Right atrium auricular region (tissue), 2 donors: Measurements from ENCODE around the gene GSPT1. TPM values are rescaled to one million over a fixed set of nuclear protein-coding genes. Genes with fewer than 3 reads are reported as not detected.
"Not testable (repeated sequence)": the region's sequence is repeated elsewhere in the genome, so short reads cannot be mapped to it uniquely, and the experiment has no call there.

Experiments used
- DNase-seq: peaks from one replicate; pipeline ENCODE4 v3.0.0-alpha.2; 2019; ENCODE audit warnings: low spot score
- H3K27ac ChIP-seq, 2 donors: fragments of 200-600 bp; sonication (generic); 1 replicate in 1 of 2; 2 replicates in 1 of 2; pipeline ENCODE4 v1.5.1; 2016 to 2019
- H3K27me3 ChIP-seq, 2 donors: fragments of 200-600 bp; sonication (generic); one replicate each; pipeline versions ENCODE4 v1.5.1 to v1.6.0; 2017 to 2019
- H3K36me3 ChIP-seq: fragments of 200-600 bp; sonication (generic); one replicate; pipeline ENCODE4 v1.5.1; 2016
- H3K4me1 ChIP-seq, 2 donors: fragments of 200-600 bp; sonication (generic); one replicate each; pipeline versions ENCODE4 v1.5.1 to v1.6.0; 2017 to 2019
- H3K4me3 ChIP-seq, 2 donors: fragments of 200-600 bp; sonication (generic); 1 replicate in 1 of 2; 2 replicates in 1 of 2; pipeline ENCODE4 v1.5.1; 2017 to 2019; ENCODE audit warnings: mild to moderate bottlenecking in 1 of 2, moderate library complexity in 1 of 2
- H3K9me3 ChIP-seq, 2 donors: fragments of 200-600 bp; sonication (generic); one replicate each; pipeline ENCODE4 v1.5.1; 2019
- CTCF ChIP-seq, 2 donors: fragments of 200-600 bp; sonication (generic); IDR thresholded peaks; one replicate each; pipeline ENCODE4 v1.5.1; 2019; ENCODE audit warnings: antibody characterized with exemption in 2 of 2
- total RNA-seq, 2 donors: library from RNA; depleted of rRNA; stranded (reverse); fragments of >200 nt; gene quantifications; one replicate each; pipeline ENCODE4 v1.1.0, GENCODE V29; 2016

Gene GSPT1
- total RNA-seq, 2 donors from 2014 or later, result 59.5 to 62.7 TPM

GRCh38 chr16:11946433-11946832 lies 30.7 kb upstream of the GSPT1 start:
- no peaks in the 10 kb centered on the region for H3K27me3 ChIP-seq
- H3K9me3 ChIP-seq, result no peaks in the 10 kb centered on the region
- H3K27ac ChIP-seq, result no peak overlapping the region
- no peak for TF ChIP-seq CTCF (IDR thresholded peaks at IDR 0.05)
- no peaks in the 10 kb centered on the region for H3K36me3 ChIP-seq
- no peak for DNase-seq
- no peaks in the 10 kb centered on the region for H3K4me1 ChIP-seq
- no peak overlapping the region for H3K4me3 ChIP-seq

GRCh38 chr16:11941945-11942344 lies 26.2 kb upstream of the GSPT1 start, which contains the start of gene NPIPB2:
NPIPB2 (minus strand) TSS chr16:11942045; CDS start chr16:11942045, 0 bp downstream.
- not testable (repeated sequence) for H3K4me3 ChIP-seq, H3K9me3 ChIP-seq, H3K36me3 ChIP-seq, DNase-seq, H3K4me1 ChIP-seq, H3K27ac ChIP-seq, H3K27me3 ChIP-seq

GRCh38 chr16:11927350-11927749 lies 11.6 kb upstream of the GSPT1 start:
- DNase-seq, H3K4me3 ChIP-seq, H3K9me3 ChIP-seq, H3K36me3 ChIP-seq, H3K27ac ChIP-seq, H3K4me1 ChIP-seq, H3K27me3 ChIP-seq: not testable (repeated sequence)

GRCh38 chr16:11924046-11924445 lies 8.3 kb upstream of the GSPT1 start:
- H3K4me1 ChIP-seq, H3K4me3 ChIP-seq, H3K9me3 ChIP-seq, H3K27ac ChIP-seq, H3K27me3 ChIP-seq, H3K36me3 ChIP-seq, DNase-seq: not testable (repeated sequence)

GRCh38 chr16:11916524-11917285 lies 949 bp upstream of the GSPT1 start:
- peak overlapping the region; percentile 96 to 99 for H3K4me3 ChIP-seq
- no peaks in the 10 kb centered on the region for H3K27me3 ChIP-seq
- peak overlapping the region; percentile 71 to 96 for H3K27ac ChIP-seq
- peaks cover 0 to 30% of the 10 kb centered on the region in 2 donors for H3K4me1 ChIP-seq
- no peak for TF ChIP-seq CTCF (IDR thresholded peaks at IDR 0.05)
- no peaks in the 10 kb centered on the region for H3K9me3 ChIP-seq
- DNase-seq, result no peak
- no peaks in the 10 kb centered on the region for H3K36me3 ChIP-seq

GRCh38 chr16:11915114-11915643 lies 577 bp downstream of the GSPT1 start:
- Histone ChIP-seq H3K9me3 (no peaks in the 10 kb centered on the region), H3K4me3 (peak overlapping the region; percentile 96 to 99), H3K36me3 (no peaks in the 10 kb centered on the region), H3K27me3 (no peaks in the 10 kb centered on the region), H3K4me1 (peaks cover 0 to 43% of the 10 kb centered on the region in 2 donors), H3K27ac (peak overlapping the region; percentile 90 to 96)
- TF ChIP-seq CTCF (IDR thresholded peaks at IDR 0.05), result no peak
- DNase-seq, result no peak

GRCh38 chr16:11914210-11915113 lies 1.3 kb downstream of the GSPT1 start:
- Histone ChIP-seq H3K4me1 (peaks cover 0 to 50% of the 10 kb centered on the region in 2 donors), H3K4me3 (peak overlapping the region; percentile 96 to 99), H3K27ac (peak overlapping the region; percentile 90 to 96), H3K36me3 (no peaks in the 10 kb centered on the region), H3K9me3 (no peaks in the 10 kb centered on the region), H3K27me3 (no peaks in the 10 kb centered on the region)
- TF ChIP-seq CTCF (IDR thresholded peaks at IDR 0.05), result no peak
- no peak for DNase-seq
